AG04450 (cell line): ENCODE results near the gene STMN1. TPM values are rescaled to one million over a fixed set of nuclear protein-coding genes. Genes with fewer than 3 reads are reported as not detected.

Experiments used
- CTCF ChIA-PET: fragments of 300-600, 350-600 bp; formaldehyde crosslinking; extraction: SDS; loops from one replicate; lab custom pipeline; 2022; ENCODE audit warnings: antibody characterized with exemption, inconsistent platforms; lab: Charles Lee
- POLR2A ChIA-PET: fragments of 350-600 bp; formaldehyde crosslinking; extraction: SDS; loops from one replicate; lab custom pipeline; 2021; ENCODE audit warnings: antibody characterized with exemption, inconsistent platforms; lab: Yijun Ruan, JAX
- DNase-seq: peaks from one replicate; pipeline ENCODE4 v3.0.0-alpha.2; 2011; ENCODE audit warnings: low read depth, low spot score
- H3K27ac ChIP-seq: one replicate; pipeline ENCODE4 v1.5.1; 2012; ENCODE audit warnings: low read depth, low read length, control low read depth
- H3K27me3 ChIP-seq: one replicate; pipeline ENCODE4 v1.6.0; 2012; ENCODE audit warnings: low read length; ENCODE audit not compliant: control insufficient read depth, insufficient read depth
- H3K4me3 ChIP-seq: 2 replicates; pipeline ENCODE4 v1.5.1; 2011; ENCODE audit warnings: mild to moderate bottlenecking, low read depth, low read length, control low read depth
- H3K9me3 ChIP-seq: 2 replicates; pipeline ENCODE4 v1.5.1; 2012; ENCODE audit warnings: low read length; ENCODE audit not compliant: control insufficient read depth, insufficient read depth
- polyA plus RNA-seq: library from polyadenylated mRNA; depleted of rRNA; stranded (reverse); fragments of >200 nt; gene quantifications from 2 replicates; pipeline ENCODE4 v1.2.3, GENCODE V29; 2011
- TF ChIP-seq, protein P1 (sequence below): IDR thresholded peaks from 2 replicates; pipeline ENCODE4 v1.5.1; 2011; ENCODE audit warnings: low read depth, low read length, control low read depth, inconsistent platforms

The STMN1 gene
- polyA plus RNA-seq, 1 experiment = 176 TPM

DNA sequence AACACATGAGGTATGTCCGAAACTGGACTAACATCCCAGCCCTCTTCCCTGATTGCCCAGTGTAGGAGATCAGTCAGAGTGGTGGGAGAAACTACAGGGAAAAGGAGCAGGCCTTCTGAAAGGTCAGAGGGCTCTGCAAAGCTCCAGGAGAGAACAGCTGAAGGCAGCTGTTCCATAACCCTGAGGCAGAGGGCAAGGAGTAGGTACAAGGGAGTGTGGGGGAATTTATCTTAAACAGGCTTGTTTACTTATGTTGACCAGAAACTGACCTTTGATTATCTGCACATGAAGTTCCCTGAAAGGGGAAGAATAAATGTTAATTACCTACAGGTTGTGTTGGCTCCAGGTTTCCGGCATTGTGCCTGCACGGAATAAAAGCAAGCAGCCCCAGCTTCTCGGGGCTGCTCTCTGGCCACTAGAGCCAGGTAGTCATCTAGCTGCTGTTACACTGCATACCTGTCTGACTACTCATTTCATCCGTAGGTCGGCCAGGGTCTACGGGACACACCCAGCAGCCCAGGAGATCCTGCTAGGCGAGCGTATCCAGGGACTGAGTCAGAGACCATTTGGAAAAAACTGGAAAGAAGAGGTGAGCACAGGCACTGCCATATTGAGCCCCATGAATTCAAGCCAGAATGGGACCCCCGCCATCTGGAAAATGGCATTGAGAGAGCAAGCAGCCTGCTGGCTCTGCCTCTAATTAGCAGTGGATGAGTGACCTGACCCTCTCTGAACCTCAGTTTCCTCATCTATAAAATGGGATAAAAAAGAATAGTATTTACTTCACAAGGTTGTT lies 15.8 kb downstream of the STMN1 start:
- no peak for DNase-seq
- H3K9me3 ChIP-seq = no peaks in the 10 kb centered on the region
- H3K27ac ChIP-seq = peak overlapping the region; percentile 47
- TF ChIP-seq, protein P1, sequence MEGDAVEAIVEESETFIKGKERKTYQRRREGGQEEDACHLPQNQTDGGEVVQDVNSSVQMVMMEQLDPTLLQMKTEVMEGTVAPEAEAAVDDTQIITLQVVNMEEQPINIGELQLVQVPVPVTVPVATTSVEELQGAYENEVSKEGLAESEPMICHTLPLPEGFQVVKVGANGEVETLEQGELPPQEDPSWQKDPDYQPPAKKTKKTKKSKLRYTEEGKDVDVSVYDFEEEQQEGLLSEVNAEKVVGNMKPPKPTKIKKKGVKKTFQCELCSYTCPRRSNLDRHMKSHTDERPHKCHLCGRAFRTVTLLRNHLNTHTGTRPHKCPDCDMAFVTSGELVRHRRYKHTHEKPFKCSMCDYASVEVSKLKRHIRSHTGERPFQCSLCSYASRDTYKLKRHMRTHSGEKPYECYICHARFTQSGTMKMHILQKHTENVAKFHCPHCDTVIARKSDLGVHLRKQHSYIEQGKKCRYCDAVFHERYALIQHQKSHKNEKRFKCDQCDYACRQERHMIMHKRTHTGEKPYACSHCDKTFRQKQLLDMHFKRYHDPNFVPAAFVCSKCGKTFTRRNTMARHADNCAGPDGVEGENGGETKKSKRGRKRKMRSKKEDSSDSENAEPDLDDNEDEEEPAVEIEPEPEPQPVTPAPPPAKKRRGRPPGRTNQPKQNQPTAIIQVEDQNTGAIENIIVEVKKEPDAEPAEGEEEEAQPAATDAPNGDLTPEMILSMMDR = no peak
- CTCF ChIA-PET = interaction anchor here (0.9 kb wide), 1 partner anchor 107 kb away, joined by 3 read pairs; no protein-coding TSS in a partner anchor
- H3K4me3 ChIP-seq = no peak overlapping the region
- POLR2A ChIA-PET = interaction anchor here (1.0 to 2.1 kb wide), 2 partner anchors 15 to 71 kb away, joined by 6 to 8 read pairs; partner anchors contain the start of genes MTFR1L and PAQR7
- H3K27me3 ChIP-seq = no peaks in the 10 kb centered on the region

DNA sequence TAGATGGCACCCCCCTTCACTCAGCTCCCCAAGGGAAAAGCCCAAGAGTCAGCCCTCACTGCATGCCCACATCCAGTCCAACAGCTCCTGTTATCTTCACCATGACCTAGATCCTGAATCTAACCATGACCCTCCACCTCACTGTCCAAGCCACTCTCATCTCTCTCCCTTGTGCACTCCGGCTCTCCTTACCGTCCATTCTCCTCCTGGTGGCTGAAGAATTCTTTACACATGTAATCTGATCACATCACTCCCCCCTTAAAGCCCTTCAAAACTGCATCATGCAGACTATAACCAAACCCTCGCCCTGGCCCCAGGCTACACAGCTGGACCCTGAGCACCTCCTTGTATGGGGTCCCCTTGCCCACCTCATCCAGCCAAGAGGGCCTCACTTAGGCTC lies 16.7 kb downstream of the STMN1 start:
- TF ChIP-seq, protein P1 = peak; percentile 49
- Histone ChIP-seq H3K27me3 (no peaks in the 10 kb centered on the region), H3K9me3 (no peaks in the 10 kb centered on the region), H3K4me3 (no peak overlapping the region), H3K27ac (peak overlapping the region; percentile 39)
- CTCF ChIA-PET = interaction anchor here (0.9 kb wide), 1 partner anchor 13 kb away, joined by 3 read pairs; no protein-coding TSS in a partner anchor
- no peak for DNase-seq
- POLR2A ChIA-PET = interaction anchor here (0.6 to 2.1 kb wide), 2 partner anchors 14 kb away, joined by 3 to 8 read pairs; partner anchors contain the start of gene PAQR7

DNA sequence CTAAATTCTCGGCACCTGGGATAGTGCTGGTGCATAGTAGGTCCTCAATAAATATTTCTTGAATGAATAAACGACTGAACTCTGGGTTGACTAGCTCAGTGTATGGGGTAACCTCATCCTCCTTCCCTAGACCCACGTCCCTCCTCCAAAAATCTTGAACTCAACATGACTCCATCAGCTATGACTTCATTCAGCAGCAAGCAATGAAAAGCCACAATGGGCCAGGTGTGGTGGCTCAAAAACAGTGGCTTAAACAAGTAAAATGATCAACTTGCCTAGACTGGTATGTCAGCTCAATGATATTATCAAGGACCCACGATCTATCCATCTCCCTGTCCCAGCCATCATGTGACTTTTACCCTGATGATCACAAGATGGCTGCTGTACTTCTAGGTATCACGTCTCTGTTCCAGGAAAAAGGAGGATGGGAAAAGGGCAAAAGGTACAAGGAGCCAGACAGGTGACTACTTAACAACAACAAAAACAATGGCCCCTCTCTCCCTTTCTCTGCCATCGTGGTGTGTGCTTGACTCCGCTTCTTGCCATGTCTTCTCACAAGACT lies 17.7 kb downstream of the STMN1 start:
- Histone ChIP-seq H3K9me3 (no peaks in the 10 kb centered on the region), H3K4me3 (no peak overlapping the region), H3K27me3 (no peaks in the 10 kb centered on the region), H3K27ac (no peak overlapping the region)
- ChIA-PET CTCF (interaction anchor here (0.6 to 0.9 kb wide), 3 partner anchors 14 to 109 kb away, joined by 3 to 4 read pairs (median 3); partner anchors contain the start of gene PAFAH2), POLR2A (no interaction called here)
- no peak for DNase-seq
- TF ChIP-seq, protein P1 = no peak

DNA sequence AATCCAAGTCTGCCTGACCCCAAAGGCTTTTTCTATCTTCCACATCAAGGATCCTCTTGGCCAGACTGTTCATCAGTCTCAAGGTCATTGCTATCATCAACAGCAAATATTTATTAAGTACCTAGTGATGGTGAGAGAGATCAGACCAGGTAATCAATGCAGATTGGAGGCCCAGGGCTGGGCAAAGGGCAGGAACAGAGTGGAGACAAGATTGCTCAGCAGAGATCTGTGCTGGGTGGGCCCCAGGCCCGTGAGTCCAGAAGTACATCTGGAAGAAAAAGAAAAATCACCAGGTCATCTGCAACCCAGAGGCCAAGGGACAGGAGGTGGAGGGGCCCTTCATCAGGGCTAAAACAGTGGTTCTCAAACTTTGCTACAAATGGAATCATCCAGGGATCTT lies 20.6 kb downstream of the STMN1 start:
- H3K27me3 ChIP-seq = no peaks in the 10 kb centered on the region
- TF ChIP-seq, protein P1 = no peak
- ChIA-PET CTCF (no interaction called here), POLR2A (no interaction called here)
- H3K27ac ChIP-seq = no peak overlapping the region
- no peak overlapping the region for H3K4me3 ChIP-seq
- no peak for DNase-seq
- no peaks in the 10 kb centered on the region for H3K9me3 ChIP-seq

DNA sequence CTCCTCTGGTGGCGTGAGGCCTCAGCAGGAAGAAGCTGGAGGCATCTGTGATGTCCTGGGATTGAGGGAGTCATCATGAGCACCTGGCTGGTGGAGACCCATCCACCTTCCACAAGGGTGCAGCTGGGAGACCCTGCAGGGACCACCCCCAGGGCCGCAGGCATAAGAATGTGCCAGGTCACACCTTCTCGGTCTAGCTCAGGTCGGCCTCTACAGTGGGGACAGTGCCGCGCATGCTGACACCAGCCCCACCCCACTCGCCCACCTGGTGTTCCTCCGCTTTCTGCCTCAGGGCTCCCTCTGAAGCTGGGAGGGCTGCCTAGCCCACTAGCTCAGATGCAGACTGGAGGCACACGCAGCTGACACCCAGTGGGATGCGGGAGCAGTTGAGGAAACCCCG lies 25.0 kb downstream of the STMN1 start:
- Histone ChIP-seq H3K27ac (no peak overlapping the region), H3K4me3 (no peak overlapping the region), H3K9me3 (no peaks in the 10 kb centered on the region), H3K27me3 (peaks cover 3% of the 10 kb centered on the region)
- CTCF ChIA-PET = no interaction called here
- TF ChIP-seq, protein P1 = no peak
- POLR2A ChIA-PET = no interaction called here
- DNase-seq = no peak
